ENCODE measurements around the gene MYO10.
"Not testable (repeated sequence)": the region's sequence is repeated elsewhere in the genome, so short reads cannot be mapped to it uniquely, and the experiment has no call there.

MYO10 gene

GRCh38 chr5:16781828-16782626, 154.1 kb downstream of the MYO10 start:
- no peak for DNase-seq (ENCODE audit: low spot score)

- DNase-seq (ENCODE audit: low spot score), result no peak
These were observed 155.8 kb downstream of the MYO10 start for GRCh38 chr5:16780325-16780724.

GRCh38 chr5:16777432-16777831, 158.7 kb downstream of the MYO10 start:
- no peak for DNase-seq (ENCODE audit: low spot score)

GRCh38 chr5:16776611-16777251, 159.4 kb downstream of the MYO10 start:
- no peak for DNase-seq (ENCODE audit: low spot score)

DNA sequence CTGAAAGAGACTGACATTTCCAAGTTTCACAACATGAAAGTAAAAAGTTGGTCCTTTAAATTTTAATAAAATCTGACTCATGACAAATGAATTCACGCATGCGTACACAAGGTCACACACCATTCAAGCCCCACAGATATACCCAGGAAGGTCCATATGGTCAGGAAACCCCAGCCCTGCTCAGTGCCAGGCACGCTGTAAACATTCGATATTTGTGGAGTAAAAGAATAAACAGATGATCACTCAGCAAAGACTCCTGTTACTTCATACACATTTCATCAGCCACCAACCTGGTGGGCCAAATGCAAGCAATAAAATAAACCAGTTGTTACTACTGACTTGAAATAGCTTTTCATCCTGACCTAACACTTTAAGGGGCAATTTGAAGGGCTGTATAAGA, 161.3 kb downstream of the MYO10 start:
- no peak for DNase-seq (ENCODE audit: low spot score)

DNA sequence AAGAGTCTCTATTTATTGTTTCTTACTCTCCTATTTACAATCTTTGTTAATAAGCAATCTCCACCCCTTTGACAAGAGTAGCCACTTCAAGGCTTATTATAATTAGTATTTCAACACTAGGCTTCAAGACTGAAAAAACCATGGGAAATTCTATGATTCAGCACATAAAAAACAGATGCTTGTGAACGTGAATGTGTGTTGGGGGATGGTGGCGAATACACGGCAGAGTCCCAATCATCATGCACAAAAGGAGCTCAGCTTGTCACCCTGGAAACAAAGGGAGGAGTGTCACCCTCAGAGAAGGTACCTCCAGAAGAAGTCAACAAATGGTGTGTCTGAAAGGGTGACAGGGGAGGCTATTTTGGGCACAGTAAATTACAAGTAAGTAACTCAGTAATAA, 162.1 kb downstream of the MYO10 start:
- DNase-seq (ENCODE audit: low spot score), result no peak

DNA sequence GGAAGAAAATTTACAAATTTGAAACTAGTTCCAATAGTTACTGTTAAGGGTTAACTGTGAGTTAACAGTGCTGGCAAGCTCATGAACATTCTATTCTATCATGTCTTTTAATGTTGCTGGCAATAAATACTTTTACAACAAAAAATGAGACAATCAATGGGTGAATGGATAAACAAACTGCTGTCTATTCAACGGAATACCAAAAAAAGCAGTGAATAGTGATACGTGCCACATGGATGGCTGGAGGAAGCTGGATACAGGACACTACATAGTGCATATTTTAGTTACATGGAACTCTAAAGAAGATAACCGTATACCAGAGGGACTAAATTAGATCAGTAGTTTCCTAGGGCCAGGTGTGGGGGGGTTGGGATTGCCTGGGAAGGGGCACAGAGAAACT, 163.5 kb downstream of the MYO10 start:
- DNase-seq (ENCODE audit: low spot score), result no peak

DNA sequence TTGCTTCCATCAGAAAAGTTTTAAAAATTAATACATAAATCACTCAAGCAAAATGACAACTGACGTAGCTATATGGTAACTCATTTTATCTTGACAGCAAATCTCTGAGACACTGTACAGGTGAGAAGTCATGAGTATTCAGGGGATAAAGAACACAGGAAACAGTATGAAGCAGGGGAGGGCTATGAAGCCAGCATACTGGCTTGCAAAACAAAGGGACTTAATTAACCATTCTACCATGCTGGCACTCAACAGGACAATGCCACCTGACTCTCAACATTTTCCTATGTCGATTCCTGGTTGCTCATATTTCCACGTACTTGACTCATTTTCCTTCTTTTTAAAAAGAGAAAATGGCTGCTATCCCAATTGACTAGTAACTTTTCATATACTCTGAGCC, 167.9 kb downstream of the MYO10 start:
- no peak for DNase-seq (ENCODE audit: low spot score)

DNA sequence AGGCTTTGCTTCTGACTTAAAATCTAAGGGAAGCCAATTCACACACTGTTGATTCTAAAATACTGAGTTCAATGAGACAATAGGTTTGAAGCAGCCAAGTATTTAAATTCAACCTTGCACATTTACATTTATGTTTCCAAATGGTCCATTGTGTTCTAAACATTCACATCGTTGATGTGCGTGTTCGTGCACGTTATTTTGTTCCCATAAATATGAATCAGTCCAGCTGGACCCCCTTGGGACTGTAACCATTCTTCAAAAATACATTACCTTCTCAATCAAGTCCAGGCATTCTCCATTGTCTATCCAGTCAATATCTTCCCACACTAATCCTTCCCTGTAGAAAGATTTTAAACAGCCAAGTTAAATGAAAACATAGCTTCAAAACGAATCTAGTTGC, 172.9 kb downstream of the MYO10 start:
- DNase-seq (ENCODE audit: low spot score), result no peak

DNA sequence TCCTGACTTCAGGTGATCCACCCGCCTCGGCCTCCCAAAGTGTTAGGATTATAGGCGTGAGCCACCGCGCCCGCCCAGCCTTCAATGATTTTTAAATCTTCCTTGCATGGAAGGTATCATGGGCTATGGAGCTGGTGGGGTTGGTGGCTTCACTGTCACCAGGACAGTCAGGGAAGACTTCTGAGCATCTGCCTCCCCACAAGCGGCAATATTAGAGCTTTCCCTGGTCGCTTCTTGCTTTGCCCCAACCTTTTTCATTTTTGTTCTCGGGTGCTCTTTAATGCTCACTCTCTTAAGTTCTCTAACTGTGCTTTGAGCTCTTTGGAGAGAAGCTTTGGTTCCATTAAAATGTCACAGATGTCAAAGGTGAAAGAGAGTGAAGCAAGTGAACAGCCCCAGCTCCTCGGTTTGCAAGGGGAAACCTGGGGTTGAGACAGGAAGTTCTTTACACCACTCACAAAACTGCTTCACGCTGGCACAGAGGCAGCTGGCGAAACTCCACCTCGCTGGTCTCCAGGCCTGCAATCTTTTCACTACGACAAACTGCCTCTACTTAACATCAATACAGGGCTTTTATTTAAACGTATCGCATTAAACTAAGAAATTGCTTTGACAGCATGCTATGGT, 176.8 kb downstream of the MYO10 start:
- no peak for DNase-seq (ENCODE audit: low spot score)

- DNase-seq (ENCODE audit: low spot score), result no peak
These were observed 178.0 kb downstream of the MYO10 start for GRCh38 chr5:16757989-16758501.

- not testable (repeated sequence) for DNase-seq (ENCODE audit: low spot score)
These were observed 178.5 kb downstream of the MYO10 start for GRCh38 chr5:16757577-16757976.

DNA sequence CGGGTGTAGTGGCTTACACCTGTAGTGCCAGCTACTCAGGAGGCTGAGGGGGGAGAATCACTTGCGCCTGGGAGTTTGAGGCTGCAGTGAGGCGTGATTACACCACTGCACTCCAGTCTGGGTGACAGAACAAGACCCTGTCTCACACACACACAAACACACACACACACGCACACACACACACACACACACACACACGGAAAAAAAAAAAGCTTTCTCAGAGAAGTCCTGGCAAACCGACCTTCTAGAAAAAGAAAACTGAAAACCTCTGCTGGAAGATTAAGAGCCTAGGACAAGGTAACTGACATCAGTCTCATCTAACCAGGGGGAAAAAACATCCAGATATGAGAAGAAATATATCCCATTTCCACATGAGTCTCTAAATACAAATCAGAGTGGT, 178.9 kb downstream of the MYO10 start:
- DNase-seq (ENCODE audit: low spot score), result no peak

GRCh38 chr5:16756692-16757091, 179.4 kb downstream of the MYO10 start:
- DNase-seq (ENCODE audit: low spot score), result no peak

DNA sequence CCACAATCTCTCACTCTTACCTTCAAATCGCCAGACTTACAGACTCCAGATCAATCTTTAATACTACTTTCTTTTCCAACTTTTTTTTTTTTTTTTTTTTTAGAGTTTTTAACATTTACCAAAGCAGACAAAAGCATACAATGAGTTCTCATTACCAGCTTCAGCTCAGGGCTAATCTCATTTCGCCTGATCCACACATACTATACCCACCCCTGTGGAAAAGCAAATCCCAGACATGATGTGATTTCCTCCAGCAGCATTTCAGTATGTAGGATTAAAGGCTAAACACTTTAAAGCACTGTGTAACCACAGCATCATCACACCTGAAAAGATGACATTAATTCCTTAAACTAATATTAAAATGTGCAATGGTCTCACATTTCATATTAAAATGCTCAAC, 180.4 kb downstream of the MYO10 start:
- DNase-seq (ENCODE audit: low spot score), result no peak

DNA sequence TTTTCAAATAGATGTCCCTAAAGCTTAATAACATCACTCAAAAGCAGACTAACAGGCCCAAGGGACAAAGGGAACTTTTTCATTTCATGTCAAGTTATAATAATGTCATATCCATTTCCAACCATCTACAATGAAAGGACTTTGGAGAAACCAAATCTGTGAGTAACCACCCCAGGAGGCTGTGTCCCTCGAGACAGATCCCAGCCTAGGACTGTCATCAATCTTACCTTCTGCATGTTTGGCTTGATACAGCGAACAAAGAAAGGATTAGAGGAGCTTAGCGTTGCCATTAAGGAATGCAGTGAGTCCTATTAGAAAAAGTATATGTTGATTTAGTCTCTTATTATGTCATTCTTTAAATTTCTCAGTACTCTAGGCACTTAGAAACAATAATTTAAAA, 181.5 kb downstream of the MYO10 start:
- no peak for DNase-seq (ENCODE audit: low spot score)

- DNase-seq (ENCODE audit: low spot score), result no peak
These were observed 182.0 kb downstream of the MYO10 start for GRCh38 chr5:16754086-16754485.

GRCh38 chr5:16750445-16750844, 185.6 kb downstream of the MYO10 start:
- DNase-seq (ENCODE audit: low spot score), result no peak

- DNase-seq (ENCODE audit: low spot score), result no peak
These were observed 186.5 kb downstream of the MYO10 start for GRCh38 chr5:16749626-16750025.

DNA sequence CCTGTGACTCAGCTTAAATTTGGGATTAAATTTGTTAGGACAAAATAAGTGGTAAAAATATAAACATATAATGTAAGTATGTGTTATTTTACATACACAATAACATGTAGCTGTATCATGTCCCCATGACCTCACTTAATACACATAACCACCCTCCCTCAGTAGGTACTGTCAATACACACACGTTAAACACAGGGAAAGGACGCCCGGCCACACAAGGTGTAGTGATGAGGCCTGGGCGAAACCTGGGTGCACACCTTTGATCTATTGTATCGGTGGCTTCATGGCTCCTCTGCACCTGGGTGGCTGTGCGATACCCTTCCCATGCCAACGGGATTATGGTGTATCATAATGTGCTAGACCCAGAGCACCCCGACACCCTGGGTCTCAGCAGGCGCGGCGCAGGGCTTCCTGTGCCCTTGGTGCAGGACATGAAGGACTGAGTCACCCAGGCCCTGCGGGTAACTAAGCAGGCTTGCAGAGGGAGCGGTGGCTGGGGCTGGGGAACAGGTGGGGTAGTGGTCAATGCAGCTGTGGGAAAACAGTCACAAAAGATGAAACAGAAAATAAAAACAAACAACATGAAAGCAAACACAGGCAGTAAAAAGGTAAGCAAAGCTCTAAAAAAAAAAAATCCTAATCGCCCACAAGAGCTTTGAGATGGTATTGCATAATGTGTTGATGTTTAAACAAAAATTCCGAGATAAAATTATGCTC, 191.8 kb downstream of the MYO10 start:
- DNase-seq (ENCODE audit: low spot score), result no peak

DNA sequence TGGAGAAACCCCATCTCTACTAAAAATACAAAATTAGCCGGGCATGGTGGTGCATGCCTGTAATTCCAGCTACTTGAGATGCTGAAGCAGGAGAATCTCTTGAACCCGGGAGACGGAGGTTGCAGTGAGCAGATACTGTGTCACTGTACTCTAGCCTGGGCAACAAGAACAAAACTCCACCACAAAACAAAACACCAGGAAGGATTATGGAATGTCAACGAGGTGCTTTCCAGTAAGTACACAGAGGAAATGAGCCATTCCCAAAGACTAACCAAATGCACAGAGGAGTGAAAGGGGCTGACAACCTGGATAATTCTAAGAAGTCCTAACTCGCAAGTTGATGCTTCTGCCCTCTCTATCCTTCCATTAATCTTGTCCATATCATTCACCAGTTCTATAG, 193.2 kb downstream of the MYO10 start:
- no peak for DNase-seq (ENCODE audit: low spot score)

DNA sequence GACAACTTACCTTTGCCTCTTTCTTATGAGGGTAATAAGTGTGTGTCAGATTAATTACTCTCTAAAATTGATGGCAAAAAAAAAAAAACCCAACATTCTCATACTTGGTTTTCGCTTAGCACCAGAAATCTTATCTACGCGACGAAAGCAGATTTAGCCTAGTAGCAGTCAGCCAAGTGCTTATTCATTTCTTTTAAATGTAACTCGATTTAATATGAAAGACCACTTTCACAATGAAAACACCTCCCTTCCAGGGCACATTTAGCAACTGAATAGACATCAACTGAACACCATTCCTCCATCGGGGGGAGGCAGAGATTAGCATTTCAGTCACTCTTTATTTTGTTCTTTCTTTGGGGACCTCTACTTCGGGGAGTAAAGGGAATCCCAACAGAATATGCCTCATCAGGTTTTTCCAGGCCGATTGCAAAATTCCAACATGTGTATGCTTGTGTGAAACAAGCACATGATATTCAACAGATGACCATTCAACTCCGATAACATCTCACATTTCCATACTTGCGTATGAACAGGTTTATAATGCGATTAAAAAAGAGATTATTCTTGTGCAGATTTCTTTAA, 195.2 kb downstream of the MYO10 start:
- DNase-seq (ENCODE audit: low spot score), result no peak

Measured in HuH-7.5 (cell line).